Activated effector memory CD4-positive, alpha-beta T cell treated with anti-CD3 and anti-CD28 coated beads, Interleukin-2, amount 50 U/mL, for 16 hours (primary cell): Measurements from ENCODE around the gene FLII.
"Not testable (repeated sequence)": the region's sequence is repeated elsewhere in the genome, so short reads cannot be mapped to it uniquely, and the experiment has no call there.

Source experiments
- DNase-seq: peaks from one replicate; pipeline ENCODE4 v3.0.0-alpha.2; 2020

Gene FLII

GRCh38 chr17:18258356-18259038, at the start of gene FLII:
Gene FLII (minus strand): TSS chr17:18258738. CDS start chr17:18258690, 48 bp downstream.
- DNase-seq = peak; percentile 88

- DNase-seq = not testable (repeated sequence)
These were observed 44.7 kb upstream of the FLII start for GRCh38 chr17:18303206-18303605.

GRCh38 chr17:18300725-18301480, 42.4 kb upstream of the FLII start:
- DNase-seq = no peak

DNA sequence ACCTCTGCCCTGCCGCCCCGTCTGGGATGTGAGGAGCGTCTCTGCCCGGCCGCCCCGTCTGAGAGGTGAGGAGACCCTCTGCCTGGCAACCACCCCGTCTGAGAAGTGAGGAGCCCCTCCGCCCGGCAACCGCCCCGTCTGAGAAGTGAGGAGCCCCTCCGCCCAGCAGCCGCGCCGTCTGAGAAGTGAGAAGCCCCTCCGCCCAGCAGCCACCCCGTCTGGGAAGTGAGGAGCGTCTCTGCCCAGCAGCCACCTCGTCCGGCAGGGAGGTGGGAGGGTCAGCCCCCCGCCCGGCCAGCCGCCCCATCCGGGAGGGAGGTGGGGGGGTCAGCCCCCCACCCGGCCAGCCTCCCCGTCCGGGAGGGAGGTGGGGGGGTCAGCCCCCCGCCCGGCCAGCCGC, 39.5 kb upstream of the FLII start:
- DNase-seq = not testable (repeated sequence)

DNA sequence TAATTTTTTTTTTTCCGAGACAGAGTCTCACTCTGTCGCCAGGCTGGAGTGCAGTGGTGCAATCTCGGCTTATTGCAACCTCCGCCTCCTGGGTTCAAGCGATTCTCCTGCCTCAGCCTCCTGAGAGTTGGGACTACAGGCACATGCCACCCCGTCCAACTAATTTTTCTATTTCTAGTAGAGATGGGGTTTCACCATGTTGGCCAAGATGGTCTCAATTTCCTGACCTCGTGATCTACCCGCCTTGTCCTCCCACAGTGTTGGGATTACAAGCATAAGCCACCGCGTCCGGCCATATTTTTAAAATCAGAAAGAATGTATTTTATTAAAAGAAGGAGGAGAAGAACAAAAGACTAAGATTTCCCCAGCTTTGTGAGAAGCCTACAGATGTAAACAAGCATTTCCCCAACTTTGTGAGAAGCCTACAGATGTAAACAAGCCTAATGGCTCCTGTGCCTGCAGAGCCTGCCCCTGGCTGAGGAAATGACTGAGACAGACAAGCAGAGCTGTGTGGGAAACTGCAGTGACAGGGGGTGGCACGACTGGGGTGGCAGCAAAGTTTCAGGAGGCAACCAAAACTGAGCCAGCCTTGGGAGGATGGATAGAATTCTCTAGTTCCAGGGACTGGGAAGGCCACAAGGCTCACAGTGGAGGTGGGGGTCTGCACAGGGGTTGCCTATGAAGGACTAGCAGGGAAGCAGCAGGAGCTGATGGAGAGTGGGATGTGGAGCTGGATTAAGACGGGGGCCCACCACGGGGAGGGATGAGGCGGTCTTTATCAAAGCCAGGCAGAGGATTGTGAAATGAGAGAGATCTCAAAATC, 33.4 kb upstream of the FLII start:
- DNase-seq = no peak

DNA sequence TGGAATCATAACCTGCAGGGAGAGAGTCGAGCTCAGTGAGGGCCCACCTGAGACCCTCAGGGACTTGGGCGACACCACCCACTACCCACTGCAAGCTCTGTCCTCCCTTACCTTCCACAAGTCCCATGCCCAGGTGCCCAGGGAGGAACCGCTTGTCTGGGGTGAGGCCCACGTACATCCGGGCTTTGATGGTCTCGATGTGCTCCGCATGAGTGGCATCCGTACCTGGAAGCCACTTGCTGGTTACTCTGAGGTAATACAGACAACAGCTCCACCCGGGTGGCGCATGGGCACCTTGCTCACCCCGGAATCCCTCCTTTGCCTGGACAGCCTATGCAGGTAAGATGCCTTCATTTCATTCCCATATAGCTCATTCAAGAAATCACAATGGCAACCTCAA, 26.8 kb upstream of the FLII start:
- DNase-seq = no peak

- DNase-seq = no peak
These were observed 23.2 kb upstream of the FLII start for GRCh38 chr17:18281788-18282187.

DNA sequence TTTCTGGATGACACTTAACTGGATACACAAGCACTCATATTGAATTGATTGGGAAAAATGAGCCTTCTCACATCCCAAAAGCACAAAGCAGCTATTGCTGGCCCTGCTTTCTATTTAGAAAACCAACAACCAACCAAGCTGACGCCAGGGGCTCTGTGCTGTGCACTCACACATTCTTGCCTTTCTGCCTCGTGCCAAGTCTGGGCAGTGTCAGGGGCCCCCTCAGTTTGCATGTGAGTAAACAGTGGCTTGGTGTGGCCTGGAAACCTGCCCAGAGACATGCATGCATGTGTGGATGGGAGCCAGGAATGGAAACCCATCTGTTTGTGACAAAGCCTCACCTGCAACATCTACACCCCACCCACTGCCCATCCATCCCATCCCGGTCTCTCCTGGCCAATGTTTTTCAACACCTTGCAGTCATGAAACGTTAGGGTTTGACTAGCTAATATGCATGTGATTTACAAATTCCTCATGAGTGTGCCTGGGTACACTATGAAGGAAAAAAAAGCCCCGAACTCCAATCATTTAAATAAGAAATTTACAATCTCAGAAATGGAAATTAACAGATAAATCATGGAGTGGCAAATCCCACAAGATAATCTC, 22.3 kb upstream of the FLII start:
- no peak for DNase-seq

DNA sequence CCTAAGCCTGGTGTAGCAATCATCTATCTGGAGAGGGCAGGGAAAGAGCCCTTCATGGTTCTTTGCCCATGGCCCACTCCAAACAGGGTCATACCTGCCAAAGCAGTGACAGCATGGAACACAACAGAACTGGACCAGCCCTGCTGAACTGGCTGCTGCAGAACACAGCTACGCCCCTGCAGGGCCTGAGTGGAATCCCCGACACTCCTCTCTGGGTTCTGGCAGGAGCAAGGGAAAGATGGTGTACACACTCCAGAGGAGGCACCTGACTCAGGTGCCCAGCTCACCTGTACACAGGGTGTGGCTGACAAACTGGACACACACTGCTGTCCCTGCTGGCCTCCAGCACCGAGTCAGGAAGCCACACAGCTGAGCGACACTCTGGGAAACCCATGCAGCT, 21.7 kb upstream of the FLII start:
- no peak for DNase-seq

DNA sequence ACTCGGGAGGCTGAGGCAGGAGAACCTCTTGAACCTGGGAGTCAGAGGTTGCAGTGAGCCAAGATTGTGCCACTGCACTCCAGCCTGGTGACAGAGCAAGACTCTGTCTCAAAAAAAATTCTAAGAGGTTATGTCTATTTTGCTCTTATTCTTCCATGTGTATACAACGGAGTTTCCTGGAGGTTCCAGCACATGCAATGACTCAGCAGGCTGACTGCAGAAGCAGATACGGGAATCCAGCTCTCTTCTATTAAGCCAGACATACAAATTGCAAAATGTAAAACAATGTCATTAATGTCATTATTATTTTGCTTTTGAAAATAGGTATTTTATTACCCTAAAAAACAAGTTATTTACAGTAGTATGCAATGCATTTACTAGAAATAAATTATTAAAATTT, 20.3 kb upstream of the FLII start:
- no peak for DNase-seq

DNA sequence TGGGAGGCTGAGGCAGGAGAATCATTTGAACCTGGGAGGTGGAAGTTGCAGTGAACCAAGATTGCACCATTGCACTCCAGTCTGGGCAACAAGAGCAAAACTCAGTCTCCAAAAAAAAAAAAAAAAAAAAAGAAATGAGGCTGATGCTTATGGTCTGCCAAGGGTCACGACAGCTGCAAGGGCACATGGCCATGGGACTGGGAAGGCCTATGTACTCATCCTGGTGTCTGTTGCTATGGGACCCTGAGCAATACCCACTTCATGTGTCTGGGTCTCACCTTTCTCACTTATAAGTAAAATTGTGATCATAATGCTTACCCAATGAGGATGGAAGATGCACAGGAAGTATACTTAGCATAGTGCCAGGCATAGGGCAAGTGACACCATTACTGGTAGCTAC, 18.5 kb upstream of the FLII start:
- DNase-seq = no peak

GRCh38 chr17:18270046-18270931, 11.8 kb upstream of the FLII start:
- no peak for DNase-seq

DNA sequence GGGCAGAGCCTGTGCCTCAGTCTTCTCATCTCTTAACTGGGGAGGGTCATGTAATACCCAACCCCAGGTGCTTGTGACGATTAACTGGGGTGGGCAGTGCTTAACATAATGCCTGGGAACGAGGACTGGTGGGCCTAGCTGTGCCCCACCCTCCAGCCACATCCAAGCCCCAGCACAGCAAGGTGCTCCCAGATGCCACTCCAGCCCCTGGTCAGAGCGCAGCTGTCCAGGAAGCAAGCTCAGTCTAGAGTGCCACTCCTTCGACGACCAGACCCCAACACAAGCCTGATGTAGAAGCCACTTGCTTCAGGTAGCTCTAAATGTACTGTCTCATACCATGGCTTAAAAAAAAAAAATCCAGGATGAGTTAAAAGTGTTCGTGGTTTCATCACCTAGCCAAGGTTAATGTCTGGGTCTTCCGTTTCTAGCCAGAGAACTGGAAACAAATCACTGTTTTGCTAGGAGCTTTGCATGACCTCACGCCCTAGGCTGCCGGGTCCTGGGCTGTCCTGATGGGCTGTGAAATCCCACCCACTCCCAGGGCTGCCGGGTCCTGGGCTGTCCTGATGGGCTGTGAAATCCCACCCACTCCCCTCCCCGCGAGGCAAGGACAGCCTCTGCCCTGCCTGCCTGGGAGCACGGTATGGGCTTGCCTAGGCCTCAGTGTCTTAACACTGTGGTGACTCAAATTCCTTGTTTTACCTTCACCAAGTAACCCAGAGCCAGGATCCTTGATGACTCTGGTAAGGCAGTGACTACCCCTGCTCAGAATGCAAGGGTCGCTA, 9.6 kb upstream of the FLII start:
- DNase-seq = no peak

- DNase-seq = no peak
These were observed 8.8 kb upstream of the FLII start for GRCh38 chr17:18267366-18267765.

DNA sequence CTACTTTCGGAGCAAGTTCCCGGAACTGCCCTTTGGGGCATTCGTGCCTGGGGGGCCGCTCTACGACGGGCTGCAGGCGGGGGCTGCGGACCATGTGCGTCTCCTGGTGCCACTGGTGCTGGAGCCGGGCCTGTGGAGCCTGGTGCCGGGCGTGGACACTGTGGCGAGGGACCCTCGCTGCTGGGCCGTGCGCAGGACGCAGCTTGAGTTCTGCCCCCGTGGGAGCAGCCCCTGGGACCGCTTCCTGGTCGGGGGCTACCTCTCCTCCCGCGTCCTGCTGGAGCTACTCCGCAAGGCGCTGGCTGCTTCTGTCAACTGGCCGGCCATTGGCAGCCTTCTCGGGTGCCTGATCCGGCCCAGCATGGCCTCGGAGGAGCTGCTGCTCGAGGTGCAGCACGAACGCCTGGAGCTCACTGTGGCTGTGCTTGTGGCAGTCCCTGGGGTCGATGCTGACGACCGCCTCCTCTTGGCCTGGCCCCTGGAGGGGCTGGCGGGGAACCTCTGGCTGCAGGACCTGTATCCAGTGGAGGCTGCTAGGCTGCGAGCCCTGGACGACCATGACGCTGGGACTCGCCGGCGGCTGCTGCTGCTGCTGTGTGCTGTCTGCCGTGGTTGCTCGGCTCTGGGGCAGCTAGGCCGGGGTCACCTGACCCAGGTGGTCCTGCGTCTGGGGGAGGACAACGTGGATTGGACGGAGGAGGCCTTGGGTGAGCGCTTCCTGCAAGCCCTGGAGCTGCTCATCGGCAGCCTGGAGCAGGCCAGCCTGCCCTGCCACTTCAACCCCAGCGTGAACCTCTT, 5.5 kb upstream of the FLII start:
- DNase-seq = no peak

GRCh38 chr17:18262641-18263040, 4.1 kb upstream of the FLII start:
- no peak for DNase-seq

DNA sequence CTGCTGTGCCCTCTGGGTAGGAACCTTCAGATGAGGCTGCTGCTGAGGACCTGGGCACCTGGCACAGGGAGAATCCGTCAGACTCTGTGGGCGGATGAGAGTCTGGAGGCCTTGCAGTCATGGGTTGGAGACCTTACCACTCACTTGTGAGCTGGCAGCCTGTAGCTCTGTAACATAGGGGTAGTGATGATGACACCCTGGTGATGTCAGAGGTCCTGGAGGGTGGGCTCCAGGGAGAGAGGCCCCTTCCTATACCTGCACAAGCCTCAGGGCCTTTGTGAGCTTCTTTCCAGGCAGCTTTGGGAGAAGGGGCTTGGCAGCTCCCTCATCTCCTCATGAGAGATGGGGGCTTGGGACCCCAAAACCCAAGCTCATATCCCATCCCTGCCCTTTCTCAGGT, 3.6 kb upstream of the FLII start:
- DNase-seq = no peak

- no peak for DNase-seq
These were observed 3.1 kb upstream of the FLII start for GRCh38 chr17:18261659-18262058.

- peak; percentile 77 for DNase-seq
These were observed 2.6 kb upstream of the FLII start for GRCh38 chr17:18261146-18261515.

GRCh38 chr17:18260332-18261145, 2.0 kb upstream of the FLII start, which contains the start of gene MIEF2:
Gene MIEF2 (plus strand): TSS chr17:18260662. CDS start chr17:18262721, 2,059 bp downstream.
- peak; percentile 98 for DNase-seq
